CD4-positive, alpha-beta T cell treated with Interleukin-4 for 1 hour (primary cell): ENCODE measurements around the gene AFF4.

ENCODE experiments used
- DNase-seq, 2 donors: peaks; one replicate each; pipeline ENCODE4 v3.0.0-alpha.2; 2020 to 2022

Gene AFF4

GRCh38 chr5:132849347-132849746 is 114.1 kb downstream of the AFF4 start:
- no peak for DNase-seq

DNA sequence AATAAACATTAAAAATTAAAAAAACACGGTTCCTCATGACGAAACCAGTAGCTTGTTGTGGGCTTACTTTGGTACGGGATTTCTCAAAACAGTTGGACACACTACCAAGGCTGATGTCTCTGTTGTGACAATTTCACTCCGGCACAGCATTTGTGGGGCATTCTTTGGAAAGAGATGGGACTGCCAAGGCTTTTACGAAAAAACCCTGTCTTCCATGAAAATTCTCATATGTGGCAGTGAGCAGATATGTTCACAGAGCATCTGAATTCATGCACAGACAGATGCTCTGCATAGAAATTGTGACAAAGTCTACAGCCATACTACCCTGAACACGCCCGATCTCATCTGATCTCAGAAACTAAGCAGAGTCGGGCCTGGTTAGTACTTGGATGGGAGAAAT is 115.2 kb downstream of the AFF4 start:
- DNase-seq: no peak

DNA sequence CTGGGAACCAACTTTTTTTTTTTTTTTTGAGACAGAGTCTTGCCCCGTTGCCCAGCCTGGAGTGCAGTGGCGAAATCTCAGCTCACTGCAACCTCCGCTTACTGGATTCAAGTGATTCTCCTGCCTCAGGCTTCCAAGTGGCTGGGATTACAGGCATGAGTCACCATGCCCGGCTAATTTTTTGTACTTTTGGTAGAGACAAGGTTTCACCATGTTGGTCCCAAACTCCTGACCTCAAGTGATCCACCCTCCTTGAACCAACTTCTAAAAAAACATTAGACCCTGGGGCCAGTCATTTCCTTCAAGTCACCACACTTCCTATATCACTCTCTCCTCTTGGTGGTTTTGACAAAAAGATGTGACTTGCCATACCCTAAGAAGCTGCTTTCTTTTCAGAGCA is 122.1 kb downstream of the AFF4 start:
- DNase-seq: peak in 1 of 2 donors; percentile 21

- DNase-seq: no peak
Measured at GRCh38 chr5:132840896-132841295, 122.5 kb downstream of the AFF4 start.

DNA sequence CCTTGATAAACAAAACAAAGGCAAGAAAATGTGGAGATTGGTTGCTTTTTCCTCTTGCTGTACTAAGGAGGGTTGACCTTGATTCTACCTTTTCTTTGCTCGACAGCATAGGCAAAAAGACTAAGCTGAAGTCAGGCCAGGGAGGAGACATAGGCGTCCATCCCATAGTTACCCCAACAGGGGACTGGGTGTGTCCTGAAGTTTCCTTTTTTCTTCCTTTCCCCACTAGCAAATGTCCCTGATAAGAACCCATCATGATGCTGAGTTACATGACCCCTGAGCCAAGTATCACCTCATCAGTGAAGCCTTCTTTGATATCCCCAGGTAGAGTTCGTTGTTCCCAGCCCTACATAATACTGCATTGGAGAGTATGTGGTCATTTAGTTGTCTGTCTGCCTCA is 123.1 kb downstream of the AFF4 start:
- DNase-seq: no peak

- DNase-seq: no peak
Measured at GRCh38 chr5:132839426-132840301, 123.8 kb downstream of the AFF4 start.

- no peak for DNase-seq
Measured at GRCh38 chr5:132838516-132839282, 124.7 kb downstream of the AFF4 start.

DNA sequence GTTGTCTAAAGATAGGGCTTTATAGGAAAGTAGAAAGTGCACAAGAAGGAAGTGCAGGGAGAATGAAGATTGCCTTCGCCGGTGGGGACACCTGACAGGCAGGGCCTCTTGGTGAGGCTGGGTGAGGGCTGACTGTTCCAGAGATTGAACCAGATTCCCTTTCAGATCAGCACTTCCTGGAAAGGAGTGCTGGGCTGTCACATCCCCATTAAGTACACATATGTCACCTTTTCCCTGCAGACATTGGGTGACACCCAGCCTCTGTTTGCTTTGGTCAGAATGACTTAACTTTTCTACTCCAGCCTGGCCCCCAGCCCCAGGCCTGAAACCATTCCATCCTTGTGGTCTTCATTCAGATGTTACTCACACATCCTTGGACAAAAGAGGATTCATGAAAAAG is 125.6 kb downstream of the AFF4 start:
- no peak for DNase-seq

GRCh38 chr5:132836852-132837251 is 126.6 kb downstream of the AFF4 start:
- DNase-seq: no peak

DNA sequence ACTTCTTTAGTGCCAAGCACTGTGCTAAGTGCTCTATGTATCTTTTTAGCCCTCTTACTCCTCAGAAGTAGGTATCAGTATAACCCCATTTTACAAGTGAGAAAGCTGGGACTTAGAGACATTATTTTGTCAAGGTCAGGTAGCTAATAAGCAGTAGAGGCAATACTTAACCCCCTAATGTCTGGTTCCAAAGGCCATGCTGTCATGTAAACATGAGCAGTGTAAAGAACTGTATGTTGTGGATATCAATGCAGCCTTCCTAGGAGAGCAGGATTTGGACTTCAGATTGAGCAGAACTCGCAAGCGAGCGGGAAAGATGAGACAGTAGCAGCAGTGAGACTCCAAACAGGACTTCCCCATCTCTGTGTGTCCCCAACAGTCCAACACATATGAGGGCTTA is 129.4 kb downstream of the AFF4 start:
- DNase-seq: no peak

DNA sequence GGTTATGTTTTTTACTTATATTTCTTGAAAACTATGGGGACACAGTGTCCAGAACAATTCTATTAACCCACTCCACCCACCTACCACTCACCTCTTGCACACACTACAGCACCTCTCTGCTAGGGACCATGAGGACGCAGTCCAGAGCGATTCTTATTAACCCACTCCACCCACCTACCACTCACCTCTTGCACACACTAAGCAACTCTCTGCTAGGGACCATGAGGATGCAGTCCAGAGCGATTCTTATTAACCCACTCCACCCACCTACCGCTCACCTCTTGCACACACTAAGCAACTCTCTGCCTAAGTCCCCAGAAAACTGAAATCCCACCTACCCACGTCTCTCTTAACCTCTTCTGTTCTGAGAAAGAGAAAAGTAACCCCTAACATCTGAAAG is 130.8 kb downstream of the AFF4 start:
- DNase-seq: no peak

DNA sequence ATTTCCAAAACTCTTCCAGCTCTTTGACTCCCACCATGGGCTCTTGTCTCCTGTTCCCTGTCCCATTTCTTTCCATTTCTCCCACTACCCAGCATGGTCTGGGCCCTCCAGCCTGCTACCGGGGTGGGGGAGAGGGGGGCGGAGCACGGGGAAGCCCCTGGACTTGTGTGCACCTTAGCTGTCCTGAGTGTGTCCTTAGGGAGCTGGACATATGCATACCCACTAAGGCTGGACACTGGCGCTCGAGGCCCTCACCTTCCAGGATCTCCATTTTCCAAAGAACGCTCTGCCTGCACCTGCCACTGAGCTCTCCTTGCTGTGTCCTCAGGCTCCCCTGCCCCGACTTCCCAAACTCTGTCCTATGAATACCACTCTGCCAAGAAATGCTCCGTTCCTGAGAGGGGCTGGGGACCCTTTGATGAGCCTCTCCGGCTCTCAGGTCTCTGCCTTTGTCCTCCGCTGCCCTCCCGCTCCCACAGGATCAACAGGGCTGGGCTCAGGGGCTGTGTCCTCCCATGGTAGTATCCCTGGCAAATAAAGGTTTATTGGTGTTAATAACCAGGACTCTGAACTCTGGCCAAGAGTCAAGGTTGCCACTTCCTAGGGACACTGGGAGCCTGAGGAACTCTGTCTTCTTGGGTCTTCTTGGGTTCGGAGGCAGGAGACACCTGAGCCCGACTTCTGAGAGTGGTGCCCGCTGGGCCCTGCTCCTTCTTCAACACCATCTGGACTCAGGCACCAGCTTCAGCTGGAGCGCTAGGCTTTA is 132.2 kb downstream of the AFF4 start:
- no peak for DNase-seq

DNA sequence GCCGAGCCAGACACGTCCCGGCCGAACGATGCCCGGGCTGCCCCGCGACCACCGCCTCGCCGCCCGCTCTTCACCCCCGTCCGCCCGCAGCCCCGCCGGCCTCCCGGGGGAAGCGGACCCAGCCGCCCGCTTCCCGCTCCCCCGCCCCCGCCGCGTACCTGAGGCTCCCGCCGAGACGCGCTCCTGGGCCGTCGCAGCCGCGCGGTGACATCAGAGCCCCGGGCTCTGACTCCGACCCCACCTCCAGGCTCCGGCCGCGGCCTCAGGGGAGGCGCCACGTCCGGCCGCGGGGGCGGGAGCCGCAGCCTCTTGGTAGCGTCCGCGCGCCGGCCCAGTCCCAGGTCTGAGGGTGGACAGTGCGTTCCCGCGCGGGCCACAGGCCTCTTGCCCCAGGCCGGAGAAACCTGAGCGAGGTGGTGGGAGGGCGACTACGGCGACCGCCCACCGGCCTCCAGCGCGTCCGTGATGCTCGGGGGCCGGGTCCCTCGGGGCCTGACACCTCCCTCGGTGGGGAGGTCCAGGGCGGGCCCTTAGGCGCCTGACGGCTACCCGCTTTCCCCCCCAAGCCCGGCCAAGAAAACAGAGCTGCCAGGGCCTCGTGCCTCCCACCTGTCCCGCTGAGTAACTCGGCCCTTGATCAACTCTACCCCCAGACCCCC is 132.9 kb downstream of the AFF4 start, which contains the start of gene SHROOM1:
SHROOM1 (minus strand) TSS at position 212 of the 659 bp plus-strand sequence. CDS start 4,507 bp downstream, outside the sequence.
- no peak for DNase-seq

GRCh38 chr5:132829742-132830435 is 133.5 kb downstream of the AFF4 start:
- DNase-seq: peak; percentile 68 to 69

- no peak for DNase-seq
Measured at GRCh38 chr5:132828846-132829494, 134.5 kb downstream of the AFF4 start.

DNA sequence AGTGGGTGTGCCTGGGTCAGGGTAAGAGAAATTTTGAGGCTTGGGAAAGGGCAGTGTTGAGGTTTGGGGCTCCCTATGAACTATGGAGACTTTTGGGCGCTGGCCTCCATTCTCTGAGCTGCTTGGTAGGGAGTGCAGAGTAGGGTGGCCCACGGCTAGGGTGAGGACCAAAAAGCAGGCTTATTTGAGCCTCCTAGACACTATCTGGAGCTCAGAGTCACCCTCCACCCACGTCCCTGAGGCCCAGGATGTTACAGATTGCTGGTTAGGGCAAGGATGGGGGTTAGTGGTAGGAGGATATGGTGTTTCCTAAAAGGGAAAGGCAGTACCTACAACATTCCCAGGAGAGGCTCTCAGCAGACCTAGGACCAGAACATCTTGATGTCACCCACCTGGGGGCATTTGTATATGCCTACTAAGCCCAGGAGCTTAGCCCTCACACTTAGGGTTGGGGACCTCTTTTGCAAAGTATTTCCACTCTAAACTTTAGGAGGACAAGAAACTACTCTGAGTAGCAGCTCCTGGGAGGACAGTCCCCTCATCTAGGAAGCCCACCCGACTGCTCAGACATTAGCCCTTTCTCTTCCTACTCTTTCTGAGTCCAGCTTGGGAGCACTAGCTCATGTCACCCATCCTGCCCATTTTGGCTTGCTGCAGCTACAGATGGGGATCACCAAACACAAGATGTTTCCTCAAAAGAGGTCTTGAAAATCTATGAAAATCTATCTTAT is 135.3 kb downstream of the AFF4 start:
- DNase-seq: no peak

DNA sequence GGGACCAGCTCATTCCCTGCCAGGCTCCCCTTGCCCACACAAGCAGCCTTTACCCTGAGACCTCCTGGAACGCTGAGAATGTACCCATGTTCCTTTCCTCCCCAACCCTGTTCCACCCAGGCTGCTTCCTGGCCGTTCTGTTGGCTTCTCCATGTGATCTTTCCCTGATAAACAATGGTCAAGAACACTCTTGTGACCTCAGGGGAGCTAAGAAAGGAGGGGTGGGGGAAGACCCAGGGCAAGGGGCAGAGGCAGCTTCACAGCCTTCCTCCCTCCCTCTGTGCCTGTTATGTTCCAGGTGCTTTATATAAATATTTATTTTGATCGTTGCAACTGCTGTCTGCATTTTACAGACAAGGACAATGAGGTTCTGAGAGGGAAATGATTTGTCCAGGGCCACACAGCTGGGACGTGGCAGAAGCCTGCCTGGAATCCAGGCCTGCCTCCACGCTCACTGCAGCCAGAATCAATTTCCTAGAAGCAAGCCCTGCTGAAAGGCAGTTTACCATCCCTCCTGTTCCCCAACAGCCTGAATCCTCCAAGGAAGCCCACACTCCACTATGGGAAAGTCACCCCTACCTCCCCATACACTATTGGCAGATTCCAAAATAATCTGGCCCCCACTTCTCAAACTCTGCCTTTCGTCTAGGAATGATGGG is 136.9 kb downstream of the AFF4 start:
- no peak for DNase-seq

- DNase-seq: no peak
Measured at GRCh38 chr5:132825834-132826391, 137.5 kb downstream of the AFF4 start.
